Spleen (tissue), 11 donors: ENCODE measurements around the gene NAALADL2. TPM values are rescaled to one million over a fixed set of nuclear protein-coding genes. Genes with fewer than 3 reads are reported as not detected.

ENCODE experiments used
- DNase-seq: peaks from one replicate; pipeline ENCODE4 v3.0.0-alpha.2; 2020
- H3K27ac ChIP-seq, 8 donors: fragments of 200-600 bp; sonication (generic) in 7 of 8; 1 replicate in 4 of 8; 2 replicates in 4 of 8; pipeline versions ENCODE4 v1.5.0 to v1.8.0; 2016 to 2021; ENCODE audit warnings: inconsistent platforms in 4 of 8, mild to moderate bottlenecking in 4 of 8, moderate library complexity in 1 of 8
- H3K27me3 ChIP-seq, 7 donors: fragments of 200-600 bp; sonication (generic) in 6 of 7; replicated peaks in 1 of 7; 1 replicate in 4 of 7; 2 replicates in 3 of 7; pipeline versions ENCODE4 v1.5.0 to v1.8.0; 2016 to 2021; ENCODE audit warnings: inconsistent platforms in 3 of 7, mild to moderate bottlenecking in 1 of 7
- H3K36me3 ChIP-seq, 6 donors: fragments of 200-600 bp; sonication (generic) in 5 of 6; 1 replicate in 4 of 6; 2 replicates in 2 of 6; pipeline versions ENCODE4 v1.5.0 to v1.8.0; 2016 to 2021; ENCODE audit warnings: inconsistent platforms in 2 of 6
- H3K4me1 ChIP-seq, 6 donors: fragments of 200-600 bp; sonication (generic) in 5 of 6; 1 replicate in 3 of 6; 2 replicates in 3 of 6; pipeline versions ENCODE4 v1.5.0 to v1.8.0; 2016 to 2021; ENCODE audit warnings: inconsistent platforms in 3 of 6
- H3K4me3 ChIP-seq, 8 donors: fragments of 200-600 bp; sonication (generic) in 7 of 8; 1 replicate in 4 of 8; 2 replicates in 4 of 8; pipeline versions ENCODE4 v1.5.0 to v1.8.0; 2016 to 2021; ENCODE audit warnings: inconsistent platforms in 4 of 8, mild to moderate bottlenecking in 4 of 8, moderate library complexity in 2 of 8
- H3K9me3 ChIP-seq, 8 donors: fragments of 200-600 bp; sonication (generic) in 7 of 8; 1 replicate in 4 of 8; 2 replicates in 4 of 8; pipeline versions ENCODE4 v1.5.0 to v1.8.0; 2016 to 2021; ENCODE audit warnings: inconsistent platforms in 4 of 8
- POLR2A ChIP-seq, 3 donors: fragments of 450-650 bp; IDR thresholded peaks; one replicate each; pipeline ENCODE4 v1.5.1; 2017; ENCODE audit warnings: antibody characterized with exemption in 3 of 3, mild to moderate bottlenecking in 1 of 3
- POLR2AphosphoS5 ChIP-seq, 3 donors: sonication (generic); formaldehyde crosslinking; IDR thresholded peaks; one replicate each; pipeline ENCODE4 v1.5.1; 2017; ENCODE audit warnings: antibody characterized with exemption in 3 of 3
- WGBS, 5 donors: extraction: QIAGEN DNeasy Blood & Tissue Kit in 3 of 5; methylation state at CpG; one replicate each; pipeline versions ENCODE4 v1.1.5 to v1.1.7; 2013 to 2018; 5-methylcytosine and 5-hydroxymethylcytosine counted together
- intact Hi-C: fragments of 100-400 bp; cut with DNase I; formaldehyde crosslinking; loops from one replicate; pipeline ENCODE4 v1.15.0; 2023; ENCODE audit warnings: low total_unique reads
- polyA plus RNA-seq, 3 donors: library from polyadenylated mRNA; stranded (reverse); fragments of 200-250 nt; gene quantifications; one replicate each; pipeline ENCODE4 v1.2.1, GENCODE V29; 2013
- total RNA-seq, 7 donors: library from RNA; depleted of rRNA in 3 of 7; stranded (reverse); fragments of >200 nt in 3 of 7; fragmentation: NEBNext Ultra II Directional in 4 of 7; extraction: Animal tissue kit (Norgen Biotek cat#: 25700) in 4 of 7; gene quantifications; one replicate each; pipeline versions ENCODE4 v1.1.0 to v1.2.1, GENCODE V29; 2016 to 2021
- TF ChIP-seq, protein P1 (sequence below), 11 experiments: fragments of 200-600 bp in 7 of 11; fragments of 450-650 bp in 4 of 11; sonication (generic) in 4 of 11; IDR thresholded peaks in 8 of 11; conservative IDR thresholded peaks in 3 of 11; 1 replicate in 7 of 11; 2 replicates in 4 of 11; pipeline versions ENCODE4 v1.4.0 to v1.8.0; 2016 to 2021; ENCODE audit warnings: antibody characterized with exemption in 11 of 11, inconsistent platforms in 4 of 11, mild to moderate bottlenecking in 1 of 11
- donor health status: healthy with polysubstance abuse.
- donor health status: DM: no; HTN: no; CAD: no; lungs with moderate emphysema.
- donor health status: DM: no; HTN: no; CAD: no.
- donor health status: Bipolar disorder and iron deficiency.
- donor health status: healthy.
- donor health status: DM: no; HTN: no; CAD: no.
- donor health status: DM: yes; HTN: yes; CAD: no.

NAALADL2 gene
- total and polyA plus RNA-seq, 10 donors = 0.09 to 14.4 (median 6.4) TPM

DNA sequence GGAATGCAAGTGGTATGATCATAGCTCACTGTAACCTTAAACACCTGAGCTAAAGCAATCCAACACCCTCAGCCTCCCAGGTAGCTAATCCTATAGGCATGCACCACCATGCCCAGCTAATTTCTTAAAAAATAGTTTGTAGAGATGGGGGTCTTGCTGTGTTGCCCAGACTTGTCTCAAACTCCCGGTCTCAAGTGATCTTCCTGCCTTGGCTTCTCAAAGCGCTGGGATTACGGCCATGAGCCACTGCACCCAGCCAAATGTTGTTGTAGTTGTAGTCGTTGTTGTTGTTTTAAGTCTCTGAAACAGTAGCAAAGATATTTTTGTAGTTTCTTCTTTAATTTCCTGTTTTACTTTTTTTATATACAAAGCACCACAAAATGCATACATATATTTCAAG is 616.6 kb downstream of the NAALADL2 start:
- Histone ChIP-seq H3K4me3 (no peak overlapping the region), H3K27me3 (no peaks in the 10 kb centered on the region), H3K9me3 (no peaks in the 10 kb centered on the region), H3K36me3 (no peaks in the 10 kb centered on the region), H3K27ac (no peak overlapping the region), H3K4me1 (no peaks in the 10 kb centered on the region)
- 79 to 96% (median 90%) methylated on average over 4 of the region's 4 CpGs for WGBS, 5 donors
- intact Hi-C loops = no loop called here
- TF ChIP-seq, protein P1, sequence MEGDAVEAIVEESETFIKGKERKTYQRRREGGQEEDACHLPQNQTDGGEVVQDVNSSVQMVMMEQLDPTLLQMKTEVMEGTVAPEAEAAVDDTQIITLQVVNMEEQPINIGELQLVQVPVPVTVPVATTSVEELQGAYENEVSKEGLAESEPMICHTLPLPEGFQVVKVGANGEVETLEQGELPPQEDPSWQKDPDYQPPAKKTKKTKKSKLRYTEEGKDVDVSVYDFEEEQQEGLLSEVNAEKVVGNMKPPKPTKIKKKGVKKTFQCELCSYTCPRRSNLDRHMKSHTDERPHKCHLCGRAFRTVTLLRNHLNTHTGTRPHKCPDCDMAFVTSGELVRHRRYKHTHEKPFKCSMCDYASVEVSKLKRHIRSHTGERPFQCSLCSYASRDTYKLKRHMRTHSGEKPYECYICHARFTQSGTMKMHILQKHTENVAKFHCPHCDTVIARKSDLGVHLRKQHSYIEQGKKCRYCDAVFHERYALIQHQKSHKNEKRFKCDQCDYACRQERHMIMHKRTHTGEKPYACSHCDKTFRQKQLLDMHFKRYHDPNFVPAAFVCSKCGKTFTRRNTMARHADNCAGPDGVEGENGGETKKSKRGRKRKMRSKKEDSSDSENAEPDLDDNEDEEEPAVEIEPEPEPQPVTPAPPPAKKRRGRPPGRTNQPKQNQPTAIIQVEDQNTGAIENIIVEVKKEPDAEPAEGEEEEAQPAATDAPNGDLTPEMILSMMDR (IDR thresholded peaks at IDR 0.05 in 8 of 11, conservative IDR thresholded peaks at IDR 0.05 in 3 of 11) = no peak
- TF ChIP-seq POLR2AphosphoS5 (IDR thresholded peaks at IDR 0.05) (no peak), POLR2A (IDR thresholded peaks at IDR 0.05) (no peak)
- DNase-seq = no peak

DNA sequence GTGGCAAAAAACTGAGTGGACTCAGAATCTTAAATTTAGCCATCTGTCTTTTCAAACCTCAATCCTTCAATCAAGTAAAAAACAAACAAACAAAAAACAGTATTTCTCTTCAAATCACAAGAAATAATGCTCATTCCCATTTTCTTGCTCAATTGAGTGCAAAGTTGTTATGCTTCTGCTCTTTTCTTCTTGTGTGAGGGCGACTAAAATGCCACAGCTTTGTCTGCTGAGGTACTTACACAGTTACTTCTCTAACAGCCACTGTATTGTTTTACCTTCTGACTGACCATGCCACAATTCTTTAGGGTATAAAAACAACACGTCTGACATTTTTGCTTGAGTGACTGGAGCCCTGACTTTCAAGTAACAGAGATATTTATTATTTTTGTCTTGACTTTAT is 617.4 kb downstream of the NAALADL2 start:
- intact Hi-C loops = no loop called here
- DNase-seq = no peak
- Histone ChIP-seq H3K4me1 (no peaks in the 10 kb centered on the region), H3K27ac (no peak overlapping the region), H3K9me3 (no peaks in the 10 kb centered on the region), H3K4me3 (no peak overlapping the region), H3K27me3 (no peaks in the 10 kb centered on the region), H3K36me3 (no peaks in the 10 kb centered on the region)
- WGBS, 5 donors = 32 to 45% (median 42%) methylated on average over 2 of the region's 2 CpGs
- no peak for TF ChIP-seq POLR2AphosphoS5 (IDR thresholded peaks at IDR 0.05)
- TF ChIP-seq POLR2A (IDR thresholded peaks at IDR 0.05) = no peak
- TF ChIP-seq, protein P1 (IDR thresholded peaks at IDR 0.05 in 8 of 11, conservative IDR thresholded peaks at IDR 0.05 in 3 of 11) = no peak

DNA sequence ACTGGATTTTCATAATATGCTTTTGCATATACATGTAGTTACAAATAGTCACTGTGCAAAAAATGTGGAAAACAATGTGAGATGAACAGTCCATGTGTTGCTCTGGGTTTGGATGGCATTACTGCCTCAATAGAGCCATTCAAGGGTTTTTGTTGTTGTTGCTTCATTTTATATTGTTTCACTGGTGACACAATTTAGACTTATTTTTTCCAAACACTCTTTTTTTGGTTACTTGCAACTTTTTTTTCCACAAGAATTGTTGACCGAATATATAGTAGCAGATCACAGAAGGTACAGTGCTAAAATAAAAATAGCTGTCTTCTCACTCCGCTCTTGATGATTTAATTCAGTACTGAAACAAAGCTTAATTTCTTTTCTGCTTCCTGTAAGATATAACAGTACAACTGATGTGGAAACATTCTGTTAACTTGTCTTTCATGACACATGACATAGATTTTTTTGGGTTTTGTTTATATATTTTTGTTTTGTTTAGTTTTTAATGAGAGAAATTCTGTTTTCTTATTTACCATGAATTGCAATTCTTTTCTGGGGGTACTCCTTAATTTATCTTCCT is 618.6 kb downstream of the NAALADL2 start:
- H3K9me3 ChIP-seq = no peaks in the 10 kb centered on the region
- no peak for DNase-seq
- intact Hi-C loops = no loop called here
- no peaks in the 10 kb centered on the region for H3K4me1 ChIP-seq
- no peaks in the 10 kb centered on the region for H3K27me3 ChIP-seq
- H3K36me3 ChIP-seq = no peaks in the 10 kb centered on the region
- WGBS, 5 donors = 44 to 74% (median 59%) methylated on average over 2 of the region's 2 CpGs
- no peak overlapping the region for H3K27ac ChIP-seq
- no peak overlapping the region for H3K4me3 ChIP-seq
- TF ChIP-seq POLR2A (IDR thresholded peaks at IDR 0.05) = no peak
- no peak for TF ChIP-seq POLR2AphosphoS5 (IDR thresholded peaks at IDR 0.05)
- TF ChIP-seq, protein P1 (IDR thresholded peaks at IDR 0.05 in 8 of 11, conservative IDR thresholded peaks at IDR 0.05 in 3 of 11) = no peak

DNA sequence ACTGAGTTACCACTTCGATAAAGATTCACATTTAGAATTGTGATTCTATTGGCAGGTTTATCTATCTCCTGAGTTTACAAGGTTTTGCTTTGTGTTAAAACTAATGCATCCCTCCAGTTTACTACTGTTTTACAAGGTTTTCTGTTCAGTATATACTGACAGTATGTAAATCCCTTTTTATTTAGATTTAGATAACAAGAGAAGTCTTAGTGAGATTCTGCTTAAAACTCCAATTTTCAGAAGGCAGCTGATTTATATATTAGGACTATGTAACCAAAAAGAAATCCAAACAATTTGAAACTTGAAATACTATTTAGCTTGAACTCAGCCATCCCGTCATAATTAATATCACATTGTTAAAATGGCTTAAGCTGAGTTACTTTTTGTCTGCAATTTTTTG is 619.2 kb downstream of the NAALADL2 start:
- Histone ChIP-seq H3K36me3 (no peaks in the 10 kb centered on the region), H3K9me3 (no peaks in the 10 kb centered on the region), H3K4me3 (no peak overlapping the region), H3K27ac (no peak overlapping the region), H3K27me3 (no peaks in the 10 kb centered on the region), H3K4me1 (no peaks in the 10 kb centered on the region)
- DNase-seq = no peak
- intact Hi-C loops = no loop called here
- 75 to 91% (median 80%) methylated on average over 2 of the region's 2 CpGs for WGBS, 5 donors
- TF ChIP-seq POLR2A (IDR thresholded peaks at IDR 0.05) = no peak
- TF ChIP-seq, protein P1 (IDR thresholded peaks at IDR 0.05 in 8 of 11, conservative IDR thresholded peaks at IDR 0.05 in 3 of 11) = no peak
- no peak for TF ChIP-seq POLR2AphosphoS5 (IDR thresholded peaks at IDR 0.05)
